GM19395 (cell line): ENCODE measurements around the gene CRY2.
"Not testable (repeated sequence)": the region's sequence is repeated elsewhere in the genome, so short reads cannot be mapped to it uniquely, and the experiment has no call there.

Source experiments
- ATAC-seq: cut with Tn5 transposase; IDR thresholded peaks from one replicate; pipeline ENCODE4 v1.9.1; 2021; ENCODE audit warnings: mild to moderate bottlenecking, moderate library complexity; ENCODE audit not compliant: unreplicated experiment

Gene CRY2

DNA sequence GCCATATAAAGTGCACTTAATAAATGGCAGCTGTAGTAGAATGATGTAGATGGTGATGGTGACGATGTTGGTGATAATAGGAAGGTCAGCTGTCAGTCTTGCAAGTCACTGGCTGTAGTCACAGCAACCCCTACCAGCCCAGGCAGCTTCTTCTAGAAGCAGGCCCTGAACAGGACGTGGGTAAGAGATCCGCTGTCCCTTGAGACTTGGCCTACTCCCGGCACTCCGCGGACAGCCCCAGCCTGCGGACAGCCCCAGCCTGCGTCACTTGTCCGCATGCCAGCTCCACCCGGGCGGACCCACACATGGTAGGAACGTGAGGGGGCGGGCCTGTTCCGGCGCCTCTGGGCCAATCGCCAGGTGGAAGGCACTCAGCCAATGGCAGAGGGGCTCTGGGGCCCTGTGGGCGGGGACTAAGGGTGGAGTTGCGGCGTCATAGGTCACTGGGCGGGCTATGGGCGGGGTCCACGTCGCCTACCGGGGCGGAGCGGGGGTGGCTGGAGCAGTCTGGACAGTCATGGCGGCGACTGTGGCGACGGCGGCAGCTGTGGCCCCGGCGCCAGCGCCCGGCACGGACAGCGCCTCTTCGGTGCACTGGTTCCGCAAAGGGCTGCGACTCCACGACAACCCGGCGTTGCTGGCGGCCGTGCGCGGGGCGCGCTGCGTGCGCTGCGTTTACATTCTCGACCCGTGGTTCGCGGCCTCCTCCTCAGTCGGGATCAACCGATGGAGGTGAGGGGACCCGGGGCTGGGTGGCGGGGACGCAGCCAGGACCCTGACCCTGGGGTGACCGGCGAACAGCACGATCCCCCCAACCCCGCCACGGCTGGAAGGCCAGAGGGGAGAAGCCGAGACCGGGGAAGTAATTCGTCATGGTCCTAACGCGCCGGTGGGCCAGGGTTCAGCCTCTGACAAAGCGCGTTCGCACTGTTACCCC is at the start of gene CRY2:
Gene CRY2 (plus strand): TSS at position 502 of the 937 bp plus-strand sequence. CDS start 16 bp downstream, at position 518.
- ATAC-seq, result peak; percentile 91

DNA sequence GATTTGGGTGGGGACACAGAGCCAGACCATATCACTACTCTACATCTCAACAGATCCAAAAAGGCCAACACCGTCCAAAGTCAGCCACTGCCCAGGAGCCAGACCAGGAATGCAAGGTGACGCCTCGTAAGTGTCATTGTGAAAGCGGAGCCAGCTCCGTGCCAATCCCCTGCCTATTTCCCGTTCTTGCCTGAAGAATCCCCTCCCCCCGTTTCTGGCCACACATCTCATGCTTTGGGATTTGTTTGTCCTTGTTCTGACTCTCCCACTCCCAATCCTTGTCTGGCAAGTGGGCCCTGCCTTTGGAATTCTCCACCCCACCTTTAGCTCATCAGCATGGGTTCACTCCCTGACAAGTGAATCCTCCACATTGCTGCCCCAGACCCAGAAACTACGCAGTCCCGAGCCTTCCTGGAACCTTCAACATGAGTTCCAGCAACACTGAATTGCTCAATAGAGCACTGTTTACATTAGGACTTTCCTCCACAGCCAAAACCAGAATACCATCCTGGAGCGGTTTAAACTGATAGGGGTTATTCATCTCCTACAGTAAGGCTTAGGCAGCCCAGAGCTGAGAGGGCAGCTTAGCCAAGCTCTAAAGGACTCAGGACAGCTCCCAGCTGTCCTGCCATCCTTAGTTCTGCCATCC is 48.4 kb upstream of the CRY2 start:
- no peak for ATAC-seq

DNA sequence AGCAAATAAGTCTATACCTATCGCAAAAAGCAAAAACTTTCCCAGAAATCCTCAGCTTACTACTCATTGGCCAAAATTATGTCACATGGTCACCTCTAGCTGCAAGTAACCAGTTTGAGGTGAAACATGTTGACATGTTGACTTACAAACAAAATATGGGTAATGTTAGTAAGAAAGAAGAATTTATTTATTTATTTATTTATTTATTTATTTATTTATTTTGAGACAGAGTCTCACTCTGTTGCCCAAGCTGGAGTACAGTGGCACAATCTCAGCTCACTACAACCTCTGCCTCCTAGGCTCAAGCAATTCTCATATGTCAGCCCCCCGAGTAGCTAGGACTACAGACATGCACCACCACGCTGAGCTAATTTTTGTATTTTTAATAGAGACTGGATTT is 47.7 kb upstream of the CRY2 start:
- no peak for ATAC-seq

DNA sequence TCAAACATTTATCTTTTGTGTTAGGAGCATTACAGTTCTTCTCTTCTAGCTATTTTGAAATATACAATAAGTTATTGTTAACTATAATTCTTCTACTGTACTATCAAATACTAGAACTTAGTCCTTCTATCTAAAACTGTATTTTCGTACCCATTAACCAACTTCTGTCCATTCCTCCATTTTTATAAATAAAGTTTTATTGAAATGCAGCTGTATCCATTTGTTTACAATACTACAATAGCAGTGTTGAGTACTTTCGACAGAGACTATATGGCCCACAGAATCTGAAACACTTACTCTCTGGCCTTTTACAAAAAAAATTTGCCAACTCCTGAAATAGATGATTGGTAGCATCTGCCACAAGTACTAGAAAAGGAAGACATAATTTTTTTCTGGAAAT is 47.0 kb upstream of the CRY2 start:
- no peak for ATAC-seq

DNA sequence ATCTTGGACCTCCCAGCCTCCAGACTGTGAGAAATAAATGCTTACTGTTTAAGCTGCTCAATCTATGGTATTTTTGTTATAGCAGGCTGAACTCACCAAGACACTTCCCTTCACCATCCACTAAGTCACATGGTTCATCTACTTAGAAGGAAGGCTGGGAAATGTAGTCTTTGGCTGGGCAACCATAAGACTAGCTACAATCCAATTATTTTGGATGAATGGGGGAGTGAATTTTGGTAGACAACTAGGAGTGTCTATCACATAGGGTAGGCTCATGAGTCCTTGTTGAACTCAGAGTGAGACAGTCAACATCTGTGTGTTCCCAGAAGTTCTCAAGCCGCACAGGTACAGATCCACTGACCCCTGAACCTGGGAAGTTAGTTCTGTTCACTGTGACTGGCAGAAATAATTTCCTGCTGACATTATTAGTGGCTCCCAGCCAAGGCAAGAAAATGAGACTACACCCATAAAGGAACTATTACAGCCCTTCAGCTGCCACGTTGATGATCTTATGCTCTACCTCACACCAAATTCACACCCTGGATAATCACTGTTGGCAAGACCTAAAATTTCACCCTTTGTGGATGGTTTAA is 45.5 kb upstream of the CRY2 start:
- no peak for ATAC-seq

DNA sequence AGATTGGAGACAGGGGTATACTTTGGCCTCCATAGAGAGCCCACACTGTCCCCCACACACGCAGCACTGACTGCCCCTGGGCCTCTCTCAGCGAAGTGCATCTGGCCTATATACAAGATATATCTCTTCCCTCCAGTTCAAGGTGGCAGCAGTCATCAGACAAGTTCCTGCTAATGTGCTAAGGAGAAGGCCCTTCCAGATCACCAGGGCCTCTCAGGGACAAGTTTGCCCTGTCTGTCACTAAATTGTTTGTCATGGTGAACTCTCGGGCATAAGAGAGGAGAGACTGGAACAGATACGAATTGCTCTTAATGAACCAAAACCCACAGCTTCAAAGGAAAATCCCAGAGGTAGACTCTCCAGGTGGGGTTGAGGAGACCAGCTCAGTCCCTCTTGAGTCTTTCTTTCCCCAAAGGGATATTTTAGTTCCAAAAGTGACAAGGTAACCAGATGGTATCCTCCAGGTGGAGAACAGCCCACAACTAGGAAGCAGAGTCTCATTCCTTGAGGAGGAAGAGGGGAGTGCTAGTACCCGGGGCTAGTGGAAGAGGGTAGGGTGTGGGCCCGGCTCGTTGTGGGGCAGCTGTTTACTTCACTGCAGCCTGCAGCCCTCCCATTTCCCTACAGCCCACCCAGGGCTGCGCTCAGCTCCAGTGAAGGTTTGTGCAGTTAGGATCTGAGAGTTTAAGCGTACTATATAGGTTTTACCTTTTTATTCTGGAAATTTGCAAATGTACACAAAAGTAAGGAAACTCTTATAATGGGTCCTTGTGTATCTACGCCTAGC is 44.6 kb upstream of the CRY2 start:
- ATAC-seq, result no peak

DNA sequence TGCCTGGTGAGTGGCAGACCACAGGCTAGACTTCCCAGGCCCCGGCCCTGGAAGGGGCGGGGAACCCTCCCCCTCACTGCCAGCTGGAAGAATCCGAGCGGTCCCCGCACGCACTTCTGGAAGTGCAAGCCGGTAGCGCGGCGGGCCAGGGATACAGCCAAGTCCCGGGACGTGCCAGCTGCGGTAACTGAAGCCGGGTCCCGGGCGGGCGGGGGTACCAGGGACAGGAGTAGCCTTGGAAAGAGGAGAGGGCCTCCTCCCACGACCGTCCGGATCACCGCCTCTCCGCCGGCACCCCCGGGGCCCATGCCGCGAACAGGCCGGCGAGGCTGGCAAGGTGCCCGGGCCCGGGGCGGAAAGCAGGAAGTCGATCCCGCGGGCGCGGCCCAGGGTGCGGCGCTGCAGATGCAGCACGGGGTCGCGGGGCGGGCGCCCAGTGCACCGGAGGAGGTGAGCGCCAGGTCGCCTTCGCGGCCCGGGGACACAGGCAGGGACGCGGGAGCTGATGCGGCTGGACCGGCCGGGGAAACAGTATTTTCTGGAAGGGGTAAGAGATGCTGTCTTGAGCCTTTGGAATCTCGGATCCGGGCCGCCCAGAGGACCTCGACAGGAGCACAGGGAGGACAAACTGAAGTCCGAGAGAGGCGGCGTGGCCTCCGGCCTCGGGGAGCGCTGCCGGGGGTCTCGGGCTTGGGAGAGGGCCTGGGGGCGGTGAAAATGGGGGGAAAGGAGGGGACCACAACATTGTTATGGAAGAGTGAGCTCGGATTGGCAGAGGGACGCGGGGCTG is 43.1 kb upstream of the CRY2 start:
- ATAC-seq, result peak; percentile 26

DNA sequence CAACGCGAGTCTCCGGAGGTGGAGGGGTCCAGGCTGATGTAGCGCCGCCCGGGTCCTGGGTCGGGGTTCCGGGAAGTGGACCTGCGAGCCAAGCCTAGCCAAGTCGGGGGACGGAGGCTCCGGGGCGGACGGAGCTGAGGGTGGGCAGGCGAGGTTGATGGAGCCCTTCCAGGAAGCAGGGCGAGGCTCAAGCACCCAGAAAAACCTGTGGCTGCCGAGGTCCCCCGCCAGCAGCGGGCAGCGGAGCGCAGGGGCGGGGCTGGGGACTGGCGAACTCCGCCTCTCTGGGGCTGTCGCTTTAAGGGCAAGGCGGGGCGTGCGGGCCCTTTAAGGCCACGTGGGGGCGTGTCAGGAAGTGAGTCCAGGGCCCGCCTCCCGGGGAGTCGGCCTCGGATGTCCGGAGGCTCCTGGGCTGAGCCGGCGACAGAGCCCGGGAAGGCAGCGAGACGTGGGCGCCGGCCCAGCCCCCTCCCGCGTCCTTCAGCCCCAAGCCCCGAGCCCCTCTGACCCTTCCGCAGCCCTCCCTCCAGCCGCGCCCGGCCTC is 42.4 kb upstream of the CRY2 start, which contains the start of gene SLC35C1:
Gene SLC35C1 (plus strand): TSS at position 389 of the 544 bp plus-strand sequence. CDS start 653 bp downstream, outside the sequence.
- peak; percentile 96 for ATAC-seq

DNA sequence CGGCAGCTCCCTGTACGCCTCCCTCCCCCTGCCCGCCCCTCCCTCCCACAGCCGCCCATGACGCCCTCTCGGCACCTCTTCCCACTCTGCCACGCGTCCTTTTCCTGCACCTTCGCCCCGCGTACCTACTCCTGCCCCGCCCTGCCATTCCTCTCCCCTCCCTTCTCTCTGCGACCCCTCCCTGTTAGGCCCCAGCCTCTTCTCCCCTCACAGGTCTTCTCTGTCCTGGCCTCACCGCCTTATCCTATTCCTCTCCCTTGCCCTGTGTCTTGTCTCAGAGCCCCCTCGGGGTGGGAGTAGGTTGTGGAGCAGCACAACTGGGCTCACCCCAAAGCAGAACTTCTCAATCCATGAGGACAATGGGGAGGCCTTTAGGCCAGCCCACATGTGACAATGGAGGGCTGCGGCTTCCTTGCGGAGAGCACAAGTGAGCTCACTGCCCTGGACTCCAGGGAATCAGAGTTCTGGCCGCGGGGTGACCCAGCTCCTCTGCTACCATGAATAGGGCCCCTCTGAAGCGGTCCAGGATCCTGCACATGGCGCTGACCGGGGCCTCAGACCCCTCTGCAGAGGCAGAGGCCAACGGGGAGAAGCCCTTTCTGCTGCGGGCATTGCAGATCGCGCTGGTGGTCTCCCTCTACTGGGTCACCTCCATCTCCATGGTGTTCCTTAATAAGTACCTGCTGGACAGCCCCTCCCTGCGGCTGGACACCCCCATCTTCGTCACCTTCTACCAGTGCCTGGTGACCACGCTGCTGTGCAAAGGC is 41.8 kb upstream of the CRY2 start:
- ATAC-seq, result peak; percentile 35

DNA sequence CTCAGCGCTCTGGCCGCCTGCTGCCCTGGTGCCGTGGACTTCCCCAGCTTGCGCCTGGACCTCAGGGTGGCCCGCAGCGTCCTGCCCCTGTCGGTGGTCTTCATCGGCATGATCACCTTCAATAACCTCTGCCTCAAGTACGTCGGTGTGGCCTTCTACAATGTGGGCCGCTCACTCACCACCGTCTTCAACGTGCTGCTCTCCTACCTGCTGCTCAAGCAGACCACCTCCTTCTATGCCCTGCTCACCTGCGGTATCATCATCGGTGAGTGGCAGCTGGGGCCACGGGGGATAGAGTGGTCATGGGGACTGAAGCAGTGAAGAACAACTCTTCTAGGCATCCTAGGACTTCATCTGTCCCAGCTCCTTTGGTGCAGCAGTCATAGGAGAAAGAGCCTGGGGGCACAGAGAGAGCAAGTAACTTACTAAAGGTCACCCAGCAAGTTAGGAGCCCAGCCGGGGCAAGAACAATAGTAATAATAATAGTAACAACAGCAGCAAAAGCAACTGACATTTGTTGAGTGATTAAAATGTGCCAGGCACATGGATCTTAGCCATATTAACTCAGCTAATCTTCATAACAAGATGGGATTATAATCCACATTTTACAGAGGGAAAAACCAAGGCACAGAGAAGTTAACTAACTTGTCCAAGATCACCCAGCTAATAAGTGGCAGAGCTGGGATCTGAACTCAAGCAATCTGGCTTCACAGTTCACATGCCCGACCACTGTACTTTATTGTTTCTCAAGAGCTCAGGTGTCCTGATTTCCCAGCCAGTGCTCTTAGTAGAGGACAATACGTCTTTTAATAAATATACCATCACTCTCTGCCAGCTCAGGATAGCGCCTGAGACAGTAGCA is 41.0 kb upstream of the CRY2 start:
- no peak for ATAC-seq

DNA sequence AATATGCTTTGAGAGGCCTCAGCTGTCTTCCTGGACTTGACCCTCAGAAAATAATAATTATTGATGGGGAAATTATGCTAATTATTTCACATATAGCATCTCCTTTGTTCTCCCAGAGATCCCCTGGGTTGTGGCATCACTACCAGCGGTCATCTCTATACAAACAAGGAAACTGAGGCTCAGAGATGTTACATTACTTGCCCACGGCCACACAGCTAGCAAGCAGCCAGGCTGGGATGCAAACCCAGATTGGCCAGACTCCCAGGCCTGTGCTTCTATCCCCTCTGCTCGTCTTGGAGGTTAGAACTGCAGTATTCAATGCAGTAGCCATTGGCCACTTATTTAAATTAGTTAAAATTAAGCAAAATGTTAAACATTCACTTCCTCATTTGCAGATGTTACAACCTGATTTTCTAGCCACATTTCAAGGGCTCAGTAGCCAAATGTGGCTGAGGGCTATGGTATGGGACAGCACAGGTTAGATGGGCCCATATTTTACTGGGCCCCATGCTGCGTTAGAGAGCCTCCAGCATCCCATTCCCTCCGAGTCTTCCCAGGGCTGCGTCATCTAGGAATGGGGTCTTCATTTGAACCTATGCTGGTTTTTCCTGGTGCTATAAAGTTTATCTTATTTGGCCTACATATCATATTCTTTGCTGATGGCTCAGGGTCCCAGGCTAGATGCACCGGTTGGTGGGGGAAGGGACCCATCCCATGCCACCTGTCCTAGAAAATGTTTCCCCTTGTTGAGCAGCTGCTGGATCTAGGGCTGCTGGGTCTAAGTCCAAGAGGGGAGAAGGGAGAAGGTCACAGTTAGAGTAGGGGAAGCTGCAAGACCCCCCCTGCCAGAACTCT is 40.1 kb upstream of the CRY2 start:
- no peak for ATAC-seq

DNA sequence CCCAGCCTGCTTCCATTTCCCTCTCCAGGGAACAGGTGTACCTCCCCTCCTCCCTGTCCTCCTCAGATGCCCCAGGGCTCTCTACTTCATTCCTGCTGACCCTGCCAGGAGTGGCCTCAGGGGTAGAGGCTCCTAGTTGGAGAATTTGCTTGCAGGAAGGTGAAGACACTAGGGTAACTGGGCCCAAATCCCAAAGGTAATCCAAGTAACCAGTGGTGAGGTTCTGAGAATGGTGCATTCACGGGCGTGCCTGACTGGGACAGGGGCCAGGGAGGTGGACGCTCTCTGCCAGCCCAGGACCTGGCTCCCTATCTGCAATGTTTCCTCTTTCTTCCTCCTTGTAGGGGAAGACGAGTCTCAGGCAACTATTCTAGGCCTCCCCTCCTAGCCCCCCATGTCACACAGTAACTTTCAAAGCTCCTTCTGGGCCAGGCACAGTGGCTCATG is 39.5 kb upstream of the CRY2 start:
- ATAC-seq, result no peak

DNA sequence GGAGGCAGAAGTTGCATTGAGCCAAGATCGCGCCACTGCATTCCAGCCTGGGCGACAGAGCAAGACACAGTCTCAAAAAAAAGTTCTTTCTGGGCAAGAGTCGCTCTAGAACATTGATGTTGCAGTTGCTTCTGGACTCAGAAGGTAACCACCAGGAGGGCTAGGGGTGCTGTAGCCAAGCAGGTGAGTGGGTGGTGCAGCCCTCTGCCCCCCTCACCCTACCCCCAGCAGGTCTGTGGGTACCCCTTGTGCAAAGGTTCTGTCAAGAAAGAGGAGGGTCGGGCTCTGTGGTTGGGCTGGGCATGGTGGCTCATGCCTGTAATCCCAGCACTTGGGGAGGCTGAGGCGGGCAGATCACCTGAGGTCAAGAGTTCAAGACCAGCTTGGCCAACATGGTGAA is 38.8 kb upstream of the CRY2 start:
- not testable (repeated sequence) for ATAC-seq

DNA sequence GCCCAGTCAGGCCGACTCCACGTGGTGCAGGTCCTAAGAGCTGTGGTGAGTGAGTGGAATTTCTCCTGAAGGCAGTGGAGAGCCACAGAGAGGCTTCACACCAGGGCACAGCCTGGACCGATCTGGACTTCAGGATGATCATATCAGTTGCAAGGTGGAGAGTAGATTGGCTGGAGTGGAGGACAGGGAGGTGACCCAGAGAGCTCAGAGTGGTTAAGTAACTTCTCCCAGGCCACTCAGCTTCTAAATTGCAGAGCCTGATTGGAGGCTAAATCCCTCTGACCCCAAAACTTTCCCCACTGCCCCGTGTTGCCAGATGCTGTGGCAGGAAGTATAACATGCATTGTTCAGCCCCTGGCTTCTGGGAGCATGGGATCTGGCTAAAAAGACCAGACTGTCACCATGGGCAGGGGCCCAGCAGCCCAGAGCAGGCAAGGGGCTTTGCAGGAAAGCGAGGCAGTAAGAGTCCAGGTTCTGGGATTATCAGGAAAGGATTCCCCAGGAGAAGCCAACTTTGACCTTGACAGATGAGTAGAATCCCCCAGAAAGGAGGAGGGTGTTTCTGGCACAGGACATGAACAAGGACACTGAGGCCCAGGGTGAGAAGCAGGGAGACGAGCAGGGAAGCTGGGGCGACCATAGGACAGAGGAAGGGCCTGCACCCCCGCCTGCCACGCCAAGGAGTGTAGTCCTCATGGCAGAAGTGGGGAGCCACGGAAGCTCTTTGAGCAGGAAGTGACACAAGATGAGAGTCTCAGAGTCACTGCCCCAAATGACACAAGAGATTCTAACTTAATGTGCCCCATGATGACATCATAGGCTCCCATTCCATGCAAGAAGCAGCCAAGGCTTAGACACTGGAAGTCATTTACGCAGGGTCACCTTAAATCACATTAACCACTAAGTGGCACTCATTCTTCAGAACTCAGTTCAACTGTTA is 37.5 kb upstream of the CRY2 start:
- ATAC-seq, result no peak

DNA sequence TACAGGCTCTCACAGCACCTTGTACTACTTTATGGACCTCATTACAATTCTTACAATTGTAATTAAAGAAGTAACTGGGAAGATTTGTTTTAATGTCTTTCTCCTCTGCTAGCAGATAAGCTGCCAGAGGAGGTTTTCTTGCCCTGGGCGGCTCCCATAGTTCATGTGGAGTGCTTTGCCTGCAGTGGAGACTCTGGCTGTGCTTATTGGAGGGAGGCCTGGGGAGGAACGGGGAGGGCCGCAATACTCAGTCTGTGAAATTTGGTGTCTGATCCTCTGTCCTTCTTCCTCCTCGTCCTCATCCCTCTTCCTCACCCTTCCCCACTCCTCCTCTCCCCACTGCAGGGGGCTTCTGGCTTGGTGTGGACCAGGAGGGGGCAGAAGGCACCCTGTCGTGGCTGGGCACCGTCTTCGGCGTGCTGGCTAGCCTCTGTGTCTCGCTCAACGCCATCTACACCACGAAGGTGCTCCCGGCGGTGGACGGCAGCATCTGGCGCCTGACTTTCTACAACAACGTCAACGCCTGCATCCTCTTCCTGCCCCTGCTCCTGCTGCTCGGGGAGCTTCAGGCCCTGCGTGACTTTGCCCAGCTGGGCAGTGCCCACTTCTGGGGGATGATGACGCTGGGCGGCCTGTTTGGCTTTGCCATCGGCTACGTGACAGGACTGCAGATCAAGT is 36.7 kb upstream of the CRY2 start:
- no peak for ATAC-seq

DNA sequence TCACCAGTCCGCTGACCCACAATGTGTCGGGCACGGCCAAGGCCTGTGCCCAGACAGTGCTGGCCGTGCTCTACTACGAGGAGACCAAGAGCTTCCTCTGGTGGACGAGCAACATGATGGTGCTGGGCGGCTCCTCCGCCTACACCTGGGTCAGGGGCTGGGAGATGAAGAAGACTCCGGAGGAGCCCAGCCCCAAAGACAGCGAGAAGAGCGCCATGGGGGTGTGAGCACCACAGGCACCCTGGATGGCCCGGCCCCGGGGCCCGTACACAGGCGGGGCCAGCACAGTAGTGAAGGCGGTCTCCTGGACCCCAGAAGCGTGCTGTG is 36.2 kb upstream of the CRY2 start:
- no peak for ATAC-seq
